ENCODE results near the gene SLK.

The SLK gene

GRCh38 chr10:103919648-103920025 lies 47.3 kb upstream of the SLK start:
- Histone ChIP-seq H3K9me3 (replicated peaks; ENCODE audit: insufficient read depth, low read length) (no peaks in the 10 kb centered on the region), H2AFZ (ENCODE audit: low read length) (no peak overlapping the region), H3K9me2 (replicated peaks; ENCODE audit: insufficient read depth, low read length) (no peaks in the 10 kb centered on the region), H3K27ac (ENCODE audit: low read length) (no peak overlapping the region), H4K20me1 (ENCODE audit: insufficient read depth, low read length) (no peaks in the 10 kb centered on the region), H3K4me3 (ENCODE audit: low read length) (no peak overlapping the region), H3K79me2 (ENCODE audit: low read length) (peaks cover 13% of the 10 kb centered on the region), H3K9ac (ENCODE audit: low read length) (no peak overlapping the region), H3K36me3 (replicated peaks; ENCODE audit: insufficient read depth, low read length) (no peaks in the 10 kb centered on the region), H3K4me1 (ENCODE audit: low read length) (peaks cover 9% of the 10 kb centered on the region), H3K27me3 (replicated peaks; ENCODE audit: insufficient read depth, low read length) (no peaks in the 10 kb centered on the region), H3K4me2 (ENCODE audit: low read depth, low read length) (no peak overlapping the region), H3F3A (ENCODE audit: insufficient read depth, low read length) (peaks cover 13% of the 10 kb centered on the region; the same call in 1 of the 2 replicates)
- DNase-seq = peak; percentile 44
- TF ChIP-seq EZH2phosphoT487 (IDR thresholded peaks at IDR 0.05; ENCODE audit: low read length) (no peak), EZH2 (optimal IDR thresholded peaks at IDR 0.05; ENCODE audit: low read depth, low read length) (no peak), CTCF (IDR thresholded peaks at IDR 0.05; ENCODE audit: low read length) (no peak)

GRCh38 chr10:103921248-103921647 lies 45.7 kb upstream of the SLK start:
- Histone ChIP-seq H4K20me1 (ENCODE audit: insufficient read depth, low read length) (no peaks in the 10 kb centered on the region), H3K4me1 (ENCODE audit: low read length) (peaks cover 9% of the 10 kb centered on the region), H3F3A (ENCODE audit: insufficient read depth, low read length) (peaks cover 13% of the 10 kb centered on the region; the same call in 1 of the 2 replicates), H3K9me2 (replicated peaks; ENCODE audit: insufficient read depth, low read length) (no peaks in the 10 kb centered on the region), H3K27me3 (replicated peaks; ENCODE audit: insufficient read depth, low read length) (no peaks in the 10 kb centered on the region), H3K27ac (ENCODE audit: low read length) (no peak overlapping the region), H3K9ac (ENCODE audit: low read length) (no peak overlapping the region), H2AFZ (ENCODE audit: low read length) (no peak overlapping the region), H3K79me2 (ENCODE audit: low read length) (peaks cover 8% of the 10 kb centered on the region), H3K36me3 (replicated peaks; ENCODE audit: insufficient read depth, low read length) (no peaks in the 10 kb centered on the region), H3K4me3 (ENCODE audit: low read length) (no peak overlapping the region), H3K4me2 (ENCODE audit: low read depth, low read length) (no peak overlapping the region), H3K9me3 (replicated peaks; ENCODE audit: insufficient read depth, low read length) (no peaks in the 10 kb centered on the region)
- no peak for TF ChIP-seq CTCF (IDR thresholded peaks at IDR 0.05; ENCODE audit: low read length)
- no peak for TF ChIP-seq EZH2phosphoT487 (IDR thresholded peaks at IDR 0.05; ENCODE audit: low read length)
- no peak for TF ChIP-seq EZH2 (optimal IDR thresholded peaks at IDR 0.05; ENCODE audit: low read depth, low read length)
- DNase-seq = no peak

- no peaks in the 10 kb centered on the region for H3K9me3 ChIP-seq (replicated peaks; ENCODE audit: insufficient read depth, low read length)
- no peak overlapping the region for H3K9ac ChIP-seq (ENCODE audit: low read length)
- no peak overlapping the region for H3K4me3 ChIP-seq (ENCODE audit: low read length)
- TF ChIP-seq EZH2 (optimal IDR thresholded peaks at IDR 0.05; ENCODE audit: low read depth, low read length) (no peak), CTCF (IDR thresholded peaks at IDR 0.05; ENCODE audit: low read length) (no peak), EZH2phosphoT487 (IDR thresholded peaks at IDR 0.05; ENCODE audit: low read length) (no peak)
- no peak for DNase-seq
- no peak overlapping the region for H2AFZ ChIP-seq (ENCODE audit: low read length)
- H3K27ac ChIP-seq (ENCODE audit: low read length) = no peak overlapping the region
- peaks cover 9% of the 10 kb centered on the region for H3K4me1 ChIP-seq (ENCODE audit: low read length)
- H3F3A ChIP-seq (ENCODE audit: insufficient read depth, low read length) = peaks cover 13% of the 10 kb centered on the region; the same call in 1 of the 2 replicates
- peaks cover 8% of the 10 kb centered on the region for H3K79me2 ChIP-seq (ENCODE audit: low read length)
- H3K9me2 ChIP-seq (replicated peaks; ENCODE audit: insufficient read depth, low read length) = no peaks in the 10 kb centered on the region
- H4K20me1 ChIP-seq (ENCODE audit: insufficient read depth, low read length) = no peaks in the 10 kb centered on the region
- no peaks in the 10 kb centered on the region for H3K27me3 ChIP-seq (replicated peaks; ENCODE audit: insufficient read depth, low read length)
- H3K4me2 ChIP-seq (ENCODE audit: low read depth, low read length) = no peak overlapping the region
- no peaks in the 10 kb centered on the region for H3K36me3 ChIP-seq (replicated peaks; ENCODE audit: insufficient read depth, low read length)
Observed at GRCh38 chr10:103921750-103922195, 45.2 kb upstream of the SLK start.
